ENCODE measurements around the gene ACRBP.

GRCh38 chr12:6691473-6691872, 44.2 kb upstream of the ACRBP start:
- TF ChIP-seq POLR2A (IDR thresholded peaks at IDR 0.05): no peak
- no peak for TF ChIP-seq CTCF (IDR thresholded peaks at IDR 0.05)

All from thyroid gland (tissue), 4 donors.